Measurements from ENCODE around the gene CLDN1. TPM values are rescaled to one million over a fixed set of nuclear protein-coding genes. Genes with fewer than 3 reads are reported as not detected.

CLDN1 gene
- total RNA-seq, 1 experiment from 2014 or later: 4.4 TPM

- TF ChIP-seq, protein P1, sequence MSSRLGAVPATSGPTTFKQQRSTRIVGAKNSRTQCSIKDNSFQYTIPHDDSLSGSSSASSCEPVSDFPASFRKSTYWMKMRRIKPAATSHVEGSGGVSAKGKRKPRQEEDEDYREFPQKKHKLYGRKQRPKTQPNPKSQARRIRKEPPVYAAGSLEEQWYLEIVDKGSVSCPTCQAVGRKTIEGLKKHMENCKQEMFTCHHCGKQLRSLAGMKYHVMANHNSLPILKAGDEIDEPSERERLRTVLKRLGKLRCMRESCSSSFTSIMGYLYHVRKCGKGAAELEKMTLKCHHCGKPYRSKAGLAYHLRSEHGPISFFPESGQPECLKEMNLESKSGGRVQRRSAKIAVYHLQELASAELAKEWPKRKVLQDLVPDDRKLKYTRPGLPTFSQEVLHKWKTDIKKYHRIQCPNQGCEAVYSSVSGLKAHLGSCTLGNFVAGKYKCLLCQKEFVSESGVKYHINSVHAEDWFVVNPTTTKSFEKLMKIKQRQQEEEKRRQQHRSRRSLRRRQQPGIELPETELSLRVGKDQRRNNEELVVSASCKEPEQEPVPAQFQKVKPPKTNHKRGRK (CRISPR knock-in tag; IDR thresholded peaks at IDR 0.05; ENCODE audit: borderline replicate concordance): no peak
- TF ChIP-seq PREB (CRISPR knock-in tag; IDR thresholded peaks at IDR 0.05; ENCODE audit: borderline replicate concordance) (no peak), EMX1 (CRISPR knock-in tag; IDR thresholded peaks at IDR 0.05) (no peak), ZNF138 (CRISPR knock-in tag; conservative IDR thresholded peaks at IDR 0.05) (no peak), NFATC4 (CRISPR knock-in tag; IDR thresholded peaks at IDR 0.05) (no peak), ZNF425 (CRISPR knock-in tag; conservative IDR thresholded peaks at IDR 0.05) (no peak), JAZF1 (CRISPR knock-in tag; IDR thresholded peaks at IDR 0.05) (no peak), TCF7 (CRISPR knock-in tag; IDR thresholded peaks at IDR 0.05; ENCODE audit: low read depth) (no peak), AFF4 (CRISPR knock-in tag; IDR thresholded peaks at IDR 0.05; ENCODE audit: borderline replicate concordance) (peak; percentile 45; the same call in 1 of the 2 replicates), ZSCAN18 (CRISPR knock-in tag; IDR thresholded peaks at IDR 0.05) (no peak), MXD4 (CRISPR knock-in tag; IDR thresholded peaks at IDR 0.05; ENCODE audit: borderline replicate concordance) (no peak), ZNF423 (CRISPR knock-in tag; IDR thresholded peaks at IDR 0.05) (no peak), GTF2I (CRISPR knock-in tag; conservative IDR thresholded peaks at IDR 0.05) (no peak), SOX15 (CRISPR knock-in tag; IDR thresholded peaks at IDR 0.05) (no peak), ZNF281 (CRISPR knock-in tag; IDR thresholded peaks at IDR 0.05) (no peak)
- TF ChIP-seq, protein P2, sequence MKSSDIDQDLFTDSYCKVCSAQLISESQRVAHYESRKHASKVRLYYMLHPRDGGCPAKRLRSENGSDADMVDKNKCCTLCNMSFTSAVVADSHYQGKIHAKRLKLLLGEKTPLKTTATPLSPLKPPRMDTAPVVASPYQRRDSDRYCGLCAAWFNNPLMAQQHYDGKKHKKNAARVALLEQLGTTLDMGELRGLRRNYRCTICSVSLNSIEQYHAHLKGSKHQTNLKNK (CRISPR knock-in tag; IDR thresholded peaks at IDR 0.05): no peak
- TF ChIP-seq, protein P3, sequence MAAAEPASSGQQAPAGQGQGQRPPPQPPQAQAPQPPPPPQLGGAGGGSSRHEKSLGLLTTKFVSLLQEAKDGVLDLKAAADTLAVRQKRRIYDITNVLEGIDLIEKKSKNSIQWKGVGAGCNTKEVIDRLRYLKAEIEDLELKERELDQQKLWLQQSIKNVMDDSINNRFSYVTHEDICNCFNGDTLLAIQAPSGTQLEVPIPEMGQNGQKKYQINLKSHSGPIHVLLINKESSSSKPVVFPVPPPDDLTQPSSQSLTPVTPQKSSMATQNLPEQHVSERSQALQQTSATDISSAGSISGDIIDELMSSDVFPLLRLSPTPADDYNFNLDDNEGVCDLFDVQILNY (CRISPR knock-in tag; IDR thresholded peaks at IDR 0.05): peak; percentile 55; the same call in 1 of the 2 replicates
- TF ChIP-seq, protein P4, sequence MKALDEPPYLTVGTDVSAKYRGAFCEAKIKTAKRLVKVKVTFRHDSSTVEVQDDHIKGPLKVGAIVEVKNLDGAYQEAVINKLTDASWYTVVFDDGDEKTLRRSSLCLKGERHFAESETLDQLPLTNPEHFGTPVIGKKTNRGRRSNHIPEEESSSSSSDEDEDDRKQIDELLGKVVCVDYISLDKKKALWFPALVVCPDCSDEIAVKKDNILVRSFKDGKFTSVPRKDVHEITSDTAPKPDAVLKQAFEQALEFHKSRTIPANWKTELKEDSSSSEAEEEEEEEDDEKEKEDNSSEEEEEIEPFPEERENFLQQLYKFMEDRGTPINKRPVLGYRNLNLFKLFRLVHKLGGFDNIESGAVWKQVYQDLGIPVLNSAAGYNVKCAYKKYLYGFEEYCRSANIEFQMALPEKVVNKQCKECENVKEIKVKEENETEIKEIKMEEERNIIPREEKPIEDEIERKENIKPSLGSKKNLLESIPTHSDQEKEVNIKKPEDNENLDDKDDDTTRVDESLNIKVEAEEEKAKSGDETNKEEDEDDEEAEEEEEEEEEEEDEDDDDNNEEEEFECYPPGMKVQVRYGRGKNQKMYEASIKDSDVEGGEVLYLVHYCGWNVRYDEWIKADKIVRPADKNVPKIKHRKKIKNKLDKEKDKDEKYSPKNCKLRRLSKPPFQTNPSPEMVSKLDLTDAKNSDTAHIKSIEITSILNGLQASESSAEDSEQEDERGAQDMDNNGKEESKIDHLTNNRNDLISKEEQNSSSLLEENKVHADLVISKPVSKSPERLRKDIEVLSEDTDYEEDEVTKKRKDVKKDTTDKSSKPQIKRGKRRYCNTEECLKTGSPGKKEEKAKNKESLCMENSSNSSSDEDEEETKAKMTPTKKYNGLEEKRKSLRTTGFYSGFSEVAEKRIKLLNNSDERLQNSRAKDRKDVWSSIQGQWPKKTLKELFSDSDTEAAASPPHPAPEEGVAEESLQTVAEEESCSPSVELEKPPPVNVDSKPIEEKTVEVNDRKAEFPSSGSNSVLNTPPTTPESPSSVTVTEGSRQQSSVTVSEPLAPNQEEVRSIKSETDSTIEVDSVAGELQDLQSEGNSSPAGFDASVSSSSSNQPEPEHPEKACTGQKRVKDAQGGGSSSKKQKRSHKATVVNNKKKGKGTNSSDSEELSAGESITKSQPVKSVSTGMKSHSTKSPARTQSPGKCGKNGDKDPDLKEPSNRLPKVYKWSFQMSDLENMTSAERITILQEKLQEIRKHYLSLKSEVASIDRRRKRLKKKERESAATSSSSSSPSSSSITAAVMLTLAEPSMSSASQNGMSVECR (CRISPR knock-in tag; IDR thresholded peaks at IDR 0.05; ENCODE audit: borderline replicate concordance): no peak
Observed at GRCh38 chr3:190321789-190322603, at the start of gene CLDN1 (continued).

Data from WTC11 (cell line).